ENCODE results near the gene SPHKAP. TPM values are rescaled to one million over a fixed set of nuclear protein-coding genes. Genes with fewer than 3 reads are reported as not detected.

Gene SPHKAP
- total RNA-seq, 2 experiments from 2014 or later, result not detected

- TF ChIP-seq CTCF (IDR thresholded peaks at IDR 0.05), result no peak
- no peaks in the 10 kb centered on the region for H3K4me1 Mint-ChIP-seq (ENCODE audit: low read depth)
These were observed 1.0 kb downstream of the SPHKAP start for GRCh38 chr2:228180181-228181097.

DNA sequence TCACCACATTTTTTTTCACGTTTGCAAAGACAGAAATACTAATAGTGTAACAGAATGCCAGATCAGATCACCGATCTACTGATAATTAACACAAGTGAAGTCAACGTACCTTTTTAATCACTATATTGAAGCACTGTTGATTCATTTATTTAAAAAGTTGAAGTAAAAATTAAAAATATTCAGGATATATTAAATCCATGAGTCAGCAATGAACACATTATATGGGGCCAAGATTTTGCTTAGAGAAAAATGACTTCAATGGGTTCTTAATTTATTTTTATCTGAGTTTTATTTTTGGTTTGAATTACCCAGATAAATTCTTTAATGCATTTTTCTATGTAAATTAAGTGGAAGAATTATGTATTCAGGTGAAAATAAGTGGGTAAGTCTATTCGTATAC is 14.2 kb downstream of the SPHKAP start:
- CTCF ChIA-PET, result no interaction called here
- no peak for ATAC-seq
- no peak for DNase-seq

More at GRCh38 chr2:228180181-228181097, 1.0 kb downstream of the SPHKAP start:
- Mint-ChIP-seq H3K36me3 (ENCODE audit: low read depth) (no peaks in the 10 kb centered on the region), H3K4me3 (no peak overlapping the region), H3K27me3 (peaks cover 17% of the 10 kb centered on the region), H3K9me3 (peaks cover 7% of the 10 kb centered on the region), H3K27ac (no peak overlapping the region)
- POLR2A ChIA-PET, result no interaction called here
- no peak for DNase-seq
- no peak for ATAC-seq
- intact Hi-C loops (cut with micrococcal nuclease), result no loop called here
- CTCF ChIA-PET, result no interaction called here

DNA sequence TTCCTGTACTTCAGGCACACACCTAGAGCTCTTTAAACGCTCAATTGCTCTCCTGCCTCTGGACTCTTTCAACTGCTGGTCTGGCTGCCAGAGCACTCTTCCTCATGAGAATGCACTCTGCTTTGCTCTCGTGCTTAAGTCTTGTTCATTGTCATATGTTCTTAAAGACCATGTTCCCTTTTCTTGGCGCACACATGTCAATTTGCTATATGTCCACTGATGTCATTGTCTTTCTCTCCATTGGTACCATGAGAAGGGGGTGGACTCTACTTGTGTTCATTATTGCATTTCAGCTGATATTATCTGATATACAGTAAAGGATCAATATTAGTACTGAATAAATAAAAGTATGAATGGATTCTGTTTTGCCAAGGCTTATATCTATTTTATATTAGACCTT is 16.8 kb downstream of the SPHKAP start:
- intact Hi-C loops (cut with micrococcal nuclease), result no loop called here
- ChIA-PET POLR2A (no interaction called here), CTCF (no interaction called here)

More for the DNA sequence above, 14.2 kb downstream of the SPHKAP start:
- Mint-ChIP-seq H3K27ac (no peak overlapping the region), H3K36me3 (ENCODE audit: low read depth) (no peaks in the 10 kb centered on the region), H3K9me3 (no peaks in the 10 kb centered on the region), H3K4me3 (no peak overlapping the region), H3K4me1 (ENCODE audit: low read depth) (no peaks in the 10 kb centered on the region), H3K27me3 (no peaks in the 10 kb centered on the region)
- intact Hi-C loops (cut with micrococcal nuclease), result no loop called here
- TF ChIP-seq CTCF (IDR thresholded peaks at IDR 0.05), result no peak
- POLR2A ChIA-PET, result no interaction called here

DNA sequence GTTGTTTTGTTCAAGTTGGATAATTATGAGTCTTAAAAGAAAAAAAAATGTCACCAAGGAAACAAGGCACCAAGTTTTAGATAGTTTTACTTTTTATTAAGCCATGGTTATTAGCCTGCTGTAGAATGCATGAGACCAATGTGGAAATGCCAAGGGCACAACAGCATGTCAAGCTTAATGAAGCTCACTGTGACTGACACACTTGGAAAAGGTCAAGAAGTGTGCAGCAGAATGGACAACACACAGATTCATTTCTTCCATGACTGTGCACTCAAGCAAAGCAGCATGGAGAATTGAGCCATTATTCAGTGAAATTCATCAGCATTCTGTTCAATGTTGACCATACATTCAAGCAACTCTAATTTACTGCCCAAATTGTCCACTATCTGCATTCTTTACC is 23.6 kb downstream of the SPHKAP start:
- no peaks in the 10 kb centered on the region for H3K36me3 Mint-ChIP-seq (ENCODE audit: low read depth)
- peaks cover 18% of the 10 kb centered on the region for H3K9me3 Mint-ChIP-seq
- no peaks in the 10 kb centered on the region for H3K4me1 Mint-ChIP-seq (ENCODE audit: low read depth)
- DNase-seq (no peak), ATAC-seq (no peak)
- CTCF ChIA-PET, result no interaction called here
- no peak overlapping the region for H3K27ac Mint-ChIP-seq
- no peak for TF ChIP-seq CTCF (IDR thresholded peaks at IDR 0.05)
- H3K27me3 Mint-ChIP-seq, result no peaks in the 10 kb centered on the region
- POLR2A ChIA-PET, result no interaction called here
- intact Hi-C loops (cut with micrococcal nuclease), result no loop called here
- H3K4me3 Mint-ChIP-seq, result no peak overlapping the region

More for the DNA sequence above, 16.8 kb downstream of the SPHKAP start:
- Mint-ChIP-seq H3K27ac (no peak overlapping the region), H3K9me3 (peaks cover 10% of the 10 kb centered on the region), H3K27me3 (no peaks in the 10 kb centered on the region), H3K36me3 (ENCODE audit: low read depth) (no peaks in the 10 kb centered on the region), H3K4me1 (ENCODE audit: low read depth) (no peaks in the 10 kb centered on the region), H3K4me3 (no peak overlapping the region)
- no peak for TF ChIP-seq CTCF (IDR thresholded peaks at IDR 0.05)
- ATAC-seq (no peak), DNase-seq (no peak)

GRCh38 chr2:228144961-228145360 is 36.5 kb downstream of the SPHKAP start:
- ATAC-seq (no peak), DNase-seq (no peak)
- Mint-ChIP-seq H3K9me3 (peaks cover 5% of the 10 kb centered on the region), H3K36me3 (ENCODE audit: low read depth) (no peaks in the 10 kb centered on the region), H3K27ac (no peak overlapping the region), H3K4me3 (no peak overlapping the region), H3K4me1 (ENCODE audit: low read depth) (peaks cover 3% of the 10 kb centered on the region), H3K27me3 (no peaks in the 10 kb centered on the region)
- no peak for TF ChIP-seq CTCF (IDR thresholded peaks at IDR 0.05)
- intact Hi-C loops (cut with micrococcal nuclease), result no loop called here
- ChIA-PET CTCF (no interaction called here), POLR2A (no interaction called here)
